ENCODE data around the gene COMT. TPM values are rescaled to one million over a fixed set of nuclear protein-coding genes. Genes with fewer than 3 reads are reported as not detected.
A peak's percentile ranks its signal among the peaks of the same experiment; 100 is the strongest.

COMT gene
- total and polyA plus RNA-seq, 9 of the 15 experiments (the other 6 are each of a cell fraction or from before 2014, with no cell fraction given) = 12.5 to 351 (median 155) TPM

DNA sequence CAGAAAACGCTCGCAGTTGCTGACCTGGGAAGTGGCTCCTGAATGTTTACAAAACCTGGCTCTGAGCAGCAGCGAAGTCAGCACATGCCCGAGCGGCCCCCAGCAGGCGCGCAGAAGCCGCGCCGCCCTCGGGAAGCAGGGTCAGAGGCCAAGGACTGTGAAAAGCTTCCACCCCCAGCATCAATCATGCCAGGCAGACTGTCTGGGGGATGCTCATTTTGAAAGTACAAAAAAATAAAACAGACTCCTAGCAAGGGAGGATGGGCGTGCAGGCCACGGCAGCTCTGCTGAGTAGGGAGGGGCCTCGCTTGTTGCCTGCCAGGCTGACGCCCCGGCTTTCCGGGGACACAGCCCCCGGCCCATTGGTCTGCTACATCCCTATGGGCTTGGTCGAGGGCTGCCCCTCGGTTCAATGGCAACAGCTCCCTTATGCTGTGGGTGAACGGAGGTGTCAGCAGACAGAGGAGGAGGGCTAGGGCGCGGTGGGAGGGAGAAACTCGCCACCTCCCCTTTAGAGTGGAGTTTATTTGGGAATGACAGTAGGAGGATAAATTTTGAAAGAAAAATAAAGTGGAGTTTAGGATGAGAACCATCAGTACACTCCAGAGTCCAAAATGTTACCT lies 49.2 kb upstream of the COMT start (continued):
- TF ChIP-seq MTA3 (IDR thresholded peaks at IDR 0.05; ENCODE audit: borderline replicate concordance) (no peak), STAT5A (IDR thresholded peaks at IDR 0.05; ENCODE audit: borderline replicate concordance, low read length) (no peak), KLF1 (tag; IDR thresholded peaks at IDR 0.05) (no peak), PKNOX1 (IDR thresholded peaks at IDR 0.05) (peak; percentile 90), BRCA1 (IDR thresholded peaks at IDR 0.05) (no peak), BRCA1 (CRISPR knock-in tag; IDR thresholded peaks at IDR 0.05) (no peak), CREM (IDR thresholded peaks at IDR 0.05; ENCODE audit: low read depth) (peak; percentile 43; the same call in 1 of the 2 replicates), CC2D1A (IDR thresholded peaks at IDR 0.05) (no peak), PURB (CRISPR knock-in tag; IDR thresholded peaks at IDR 0.05; ENCODE audit: low read depth) (no peak), CREBBP (IDR thresholded peaks at IDR 0.05; ENCODE audit: low read depth, low read length) (no peak), BCLAF1 (IDR thresholded peaks at IDR 0.05; ENCODE audit: borderline replicate concordance in 1 of 2, control insufficient read depth in 1 of 2, low read depth in 2 of 2, low read length in 1 of 2) (0 out of 4 replicates have a peak, but pooled peaks of 1 of the 2 experiments have one; percentile 27), ZC3H11A (IDR thresholded peaks at IDR 0.05; ENCODE audit: low read depth, low read length) (no peak), NBN (IDR thresholded peaks at IDR 0.05; ENCODE audit: low read depth) (no peak), TCF7L2 (IDR thresholded peaks at IDR 0.05; ENCODE audit: low read depth, low read length) (no peak), MXD1 (CRISPR knock-in tag; IDR thresholded peaks at IDR 0.05; ENCODE audit: borderline replicate concordance, poor library complexity, severe bottlenecking) (peak; percentile 20), KLF6 (CRISPR knock-in tag; IDR thresholded peaks at IDR 0.05; ENCODE audit: borderline replicate concordance) (no peak), ZNF76 (CRISPR knock-in tag; IDR thresholded peaks at IDR 0.05; ENCODE audit: borderline replicate concordance) (no peak), MAFF (IDR thresholded peaks at IDR 0.05; ENCODE audit: low read length) (no peak), EP400 (IDR thresholded peaks at IDR 0.05) (no peak), SMAD2 (IDR thresholded peaks at IDR 0.05; ENCODE audit: low read depth, low read length) (no peak), NR2C2 (CRISPR knock-in tag; IDR thresholded peaks at IDR 0.05) (no peak), NR2C2 (tag; IDR thresholded peaks at IDR 0.05) (peak; percentile 88), ZNF57 (CRISPR knock-in tag; IDR thresholded peaks at IDR 0.05) (no peak)
- TF ChIP-seq, protein P1, sequence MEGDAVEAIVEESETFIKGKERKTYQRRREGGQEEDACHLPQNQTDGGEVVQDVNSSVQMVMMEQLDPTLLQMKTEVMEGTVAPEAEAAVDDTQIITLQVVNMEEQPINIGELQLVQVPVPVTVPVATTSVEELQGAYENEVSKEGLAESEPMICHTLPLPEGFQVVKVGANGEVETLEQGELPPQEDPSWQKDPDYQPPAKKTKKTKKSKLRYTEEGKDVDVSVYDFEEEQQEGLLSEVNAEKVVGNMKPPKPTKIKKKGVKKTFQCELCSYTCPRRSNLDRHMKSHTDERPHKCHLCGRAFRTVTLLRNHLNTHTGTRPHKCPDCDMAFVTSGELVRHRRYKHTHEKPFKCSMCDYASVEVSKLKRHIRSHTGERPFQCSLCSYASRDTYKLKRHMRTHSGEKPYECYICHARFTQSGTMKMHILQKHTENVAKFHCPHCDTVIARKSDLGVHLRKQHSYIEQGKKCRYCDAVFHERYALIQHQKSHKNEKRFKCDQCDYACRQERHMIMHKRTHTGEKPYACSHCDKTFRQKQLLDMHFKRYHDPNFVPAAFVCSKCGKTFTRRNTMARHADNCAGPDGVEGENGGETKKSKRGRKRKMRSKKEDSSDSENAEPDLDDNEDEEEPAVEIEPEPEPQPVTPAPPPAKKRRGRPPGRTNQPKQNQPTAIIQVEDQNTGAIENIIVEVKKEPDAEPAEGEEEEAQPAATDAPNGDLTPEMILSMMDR (IDR thresholded peaks at IDR 0.05 in 2 of 3, conservative IDR thresholded peaks at IDR 0.05 in 1 of 3; ENCODE audit: insufficient read depth in 2 of 3, low read depth in 1 of 3, low read length in 3 of 3) = 0 out of 6 replicates have a peak, but pooled peaks of 1 of the 3 experiments have one; percentile 7
